Measurements from ENCODE around the gene COPA.

DNA sequence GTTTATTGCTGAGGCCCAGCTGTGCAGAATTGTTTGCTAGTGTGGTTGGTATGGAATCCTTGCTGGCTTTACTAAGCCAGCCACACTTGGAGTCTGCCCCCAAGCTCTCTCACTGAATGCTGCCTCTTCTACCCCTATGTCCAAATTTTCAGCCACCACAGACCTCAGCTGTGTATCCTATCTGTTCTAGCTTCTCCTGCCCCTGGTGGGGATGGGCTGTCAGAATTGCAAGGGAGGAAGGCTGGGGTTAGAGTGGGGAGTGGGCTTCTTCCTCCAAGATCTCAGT lies 28.2 kb upstream of the COPA start:
- TF ChIP-seq GATA2 (IDR thresholded peaks at IDR 0.05; ENCODE audit: low read depth, low read length) (no peak), GATA3 (IDR thresholded peaks at IDR 0.05; ENCODE audit: low read depth, low read length) (no peak)

Measured in SH-SY5Y (cell line).